GM06990 (cell line): ENCODE data around the gene NDUFA8.

Experiments
- DNase-seq: peaks from one replicate; pipeline ENCODE4 v3.0.0-alpha.2; 2011; ENCODE audit not compliant: insufficient read length; ENCODE audit errors: extremely low read depth
- H3K27me3 ChIP-seq: replicated peaks from 2 replicates; pipeline ENCODE4 v1.6.0; 2011; ENCODE audit warnings: low read length; ENCODE audit not compliant: control insufficient read depth, insufficient read depth
- H3K36me3 ChIP-seq: 2 replicates; pipeline ENCODE4 v1.5.1; 2011; ENCODE audit warnings: low read length; ENCODE audit not compliant: control insufficient read depth, insufficient read depth
- H3K4me3 ChIP-seq: replicated peaks from 2 replicates; pipeline ENCODE4 v1.5.1; 2011; ENCODE audit warnings: low read depth, mild to moderate bottlenecking, control low read depth, low read length
- CTCF ChIP-seq: IDR thresholded peaks from 2 replicates; pipeline ENCODE4 v1.5.1; 2011; ENCODE audit warnings: low read length, control low read depth, mild to moderate bottlenecking, inconsistent platforms; ENCODE audit not compliant: insufficient read depth, poor library complexity, severe bottlenecking

Gene NDUFA8

GRCh38 chr9:122134822-122135528 is 24.6 kb downstream of the NDUFA8 start:
- no peaks in the 10 kb centered on the region; the same call in 1 of the 2 replicates for H3K27me3 ChIP-seq
- no peaks in the 10 kb centered on the region for H3K36me3 ChIP-seq
- TF ChIP-seq CTCF: no peak
- no peak overlapping the region for H3K4me3 ChIP-seq
- DNase-seq: no peak

GRCh38 chr9:122133984-122134535 is 25.5 kb downstream of the NDUFA8 start:
- Histone ChIP-seq H3K27me3 (no peaks in the 10 kb centered on the region; the same call in 1 of the 2 replicates), H3K36me3 (no peaks in the 10 kb centered on the region), H3K4me3 (no peak overlapping the region)
- no peak for DNase-seq
- no peak for TF ChIP-seq CTCF

- H3K36me3 ChIP-seq: no peaks in the 10 kb centered on the region
- H3K4me3 ChIP-seq: no peak overlapping the region
- no peak for TF ChIP-seq CTCF
- no peaks in the 10 kb centered on the region; the same call in 1 of the 2 replicates for H3K27me3 ChIP-seq
- DNase-seq: no peak
Measured at GRCh38 chr9:122133263-122133983, 26.2 kb downstream of the NDUFA8 start.

GRCh38 chr9:122132539-122132938 is 27.0 kb downstream of the NDUFA8 start:
- Histone ChIP-seq H3K36me3 (no peaks in the 10 kb centered on the region), H3K4me3 (no peak overlapping the region), H3K27me3 (no peaks in the 10 kb centered on the region; the same call in 1 of the 2 replicates)
- DNase-seq: no peak
- TF ChIP-seq CTCF: no peak

- no peak for DNase-seq
- Histone ChIP-seq H3K36me3 (no peaks in the 10 kb centered on the region), H3K27me3 (peaks cover under 1% of the 10 kb centered on the region; the same call in 1 of the 2 replicates), H3K4me3 (no peak overlapping the region)
- TF ChIP-seq CTCF: no peak
Measured at GRCh38 chr9:122131401-122132001, 28.1 kb downstream of the NDUFA8 start.
